PC-9 (cell line): ENCODE data around the gene FOXK1. TPM values are rescaled to one million over a fixed set of nuclear protein-coding genes. Genes with fewer than 3 reads are reported as not detected.
"Not testable (repeated sequence)": the region's sequence is repeated elsewhere in the genome, so short reads cannot be mapped to it uniquely, and the experiment has no call there.

Experiments used
- BruUV-seq: library from RNA; stranded (reverse); fragments of 400-500 nt; replicated peaks from 2 replicates; lab custom pipeline; 2021; lab: Mats Ljungman, UMichigan
- CTCF ChIA-PET: fragments of 300-600 bp; sonication (Branson Sonifier 250); formaldehyde crosslinking; loops from one replicate; lab custom pipeline; 2022; ENCODE audit warnings: antibody characterized with exemption; lab: Charles Lee
- POLR2A ChIA-PET: fragments of 300-600 bp; sonication (Branson Sonifier 250); formaldehyde crosslinking; loops from one replicate; lab custom pipeline; 2022; ENCODE audit warnings: antibody characterized with exemption; ENCODE audit not compliant: unreplicated experiment; lab: Charles Lee
- DNase-seq, 2 experiments: peaks; one replicate each; pipeline versions ENCODE4 v3.0.0 to v3.0.0-alpha.2; 2015 to 2022; ENCODE audit warnings: mixed read lengths in 1 of 2
- H2AFZ ChIP-seq: fragments of 200-600 bp; sonication (generic); 2 replicates; pipeline ENCODE4 v1.8.1; 2017; ENCODE audit warnings: antibody characterized with exemption
- H3F3A ChIP-seq: fragments of 200-600 bp; sonication (generic); 2 replicates; pipeline ENCODE4 v1.8.1; 2017; ENCODE audit warnings: antibody characterized with exemption, mild to moderate bottlenecking, low read depth; ENCODE audit not compliant: insufficient read depth
- H3K27ac ChIP-seq: fragments of 200-600 bp; sonication (generic); 2 replicates; pipeline ENCODE4 v1.6.1; 2016; ENCODE audit warnings: mixed run types
- H3K27me3 ChIP-seq: fragments of 200-600 bp; sonication (generic); 2 replicates; pipeline ENCODE4 v1.6.1; 2016; ENCODE audit warnings: low read depth, mixed run types; ENCODE audit not compliant: insufficient read depth
- H3K36me3 ChIP-seq: fragments of 200-600 bp; sonication (generic); 2 replicates; pipeline ENCODE4 v1.6.1; 2016; ENCODE audit warnings: low read depth, mixed run types
- H3K4me1 ChIP-seq: fragments of 200-600 bp; sonication (generic); replicated peaks from 2 replicates; pipeline ENCODE4 v1.6.1; 2016; ENCODE audit warnings: mixed run types; ENCODE audit not compliant: insufficient read depth
- H3K4me2 ChIP-seq: fragments of 200-600 bp; sonication (generic); 2 replicates; pipeline ENCODE4 v1.6.1; 2017; ENCODE audit warnings: mixed run types
- H3K4me3 ChIP-seq: fragments of 200-600 bp; sonication (generic); 2 replicates; pipeline ENCODE4 v1.6.1; 2016; ENCODE audit warnings: mixed run types
- H3K79me2 ChIP-seq: fragments of 200-600 bp; sonication (generic); 2 replicates; pipeline ENCODE4 v1.6.1; 2017; ENCODE audit warnings: low read depth, mixed run types
- H3K9me2 ChIP-seq: fragments of 200-600 bp; sonication (generic); 2 replicates; pipeline ENCODE4 v1.8.1; 2017; ENCODE audit warnings: mild to moderate bottlenecking; ENCODE audit not compliant: insufficient read depth
- H3K9me3 ChIP-seq: fragments of 200-600 bp; sonication (generic); 2 replicates; pipeline ENCODE4 v1.8.1; 2016; ENCODE audit warnings: low read depth; ENCODE audit not compliant: insufficient read depth
- H4K20me1 ChIP-seq: fragments of 200-600 bp; sonication (generic); 2 replicates; pipeline ENCODE4 v1.8.1; 2017; ENCODE audit not compliant: insufficient read depth
- CTCF ChIP-seq: fragments of 200-600 bp; sonication (generic); conservative IDR thresholded peaks from 2 replicates; pipeline ENCODE4 v1.6.1; 2017; ENCODE audit warnings: mixed run types, antibody characterized with exemption, mild to moderate bottlenecking, moderate library complexity
- EZH2 ChIP-seq: fragments of 200-600 bp; sonication (generic); IDR thresholded peaks from 2 replicates; pipeline ENCODE4 v1.8.0; 2017; ENCODE audit warnings: antibody characterized with exemption, low read depth
- intact Hi-C: fragments of 100-400 bp; cut with micrococcal nuclease; formaldehyde crosslinking; loops from one replicate; pipeline ENCODE4 v1.10.0; 2022; ENCODE audit not compliant: unreplicated experiment
- total RNA-seq: library from RNA; stranded (reverse); gene quantifications from 2 replicates; pipeline ENCODE4 v1.2.3, GENCODE V29; 2021

FOXK1 gene
- total RNA-seq, 1 experiment from 2014 or later: 68.1 TPM

- no peak for DNase-seq
- peaks cover 9% of the 10 kb centered on the region for H3K27me3 ChIP-seq
- peaks cover 1% of the 10 kb centered on the region; the same call in 1 of the 2 replicates for H3K4me1 ChIP-seq
- H3K4me3 ChIP-seq: no peak overlapping the region
- CTCF ChIA-PET: interaction anchor here (0.7 kb wide), 1 partner anchor 138 kb away, joined by 3 read pairs; no protein-coding TSS in a partner anchor
- H3K9me3 ChIP-seq: no peaks in the 10 kb centered on the region
- no peaks in the 10 kb centered on the region for H3K9me2 ChIP-seq
- H3K79me2 ChIP-seq: no peaks in the 10 kb centered on the region
- peaks cover 11% of the 10 kb centered on the region; the same call in 1 of the 2 replicates for H3F3A ChIP-seq
- H2AFZ ChIP-seq: no peak overlapping the region
- H3K36me3 ChIP-seq: no peaks in the 10 kb centered on the region
- POLR2A ChIA-PET: no interaction called here
- intact Hi-C loops: no loop called here
- no peak overlapping the region for H3K4me2 ChIP-seq
- no peak overlapping the region for H3K27ac ChIP-seq
- TF ChIP-seq EZH2: no peak
- TF ChIP-seq CTCF: no peak
- H4K20me1 ChIP-seq: no peaks in the 10 kb centered on the region
- no TSS peak for BruUV-seq
These were observed 118.4 kb downstream of the FOXK1 start for GRCh38 chr7:4800487-4800886.

- TF ChIP-seq EZH2: no peak
- TF ChIP-seq CTCF: no peak
- Histone ChIP-seq H4K20me1 (no peaks in the 10 kb centered on the region), H3K9me2 (no peaks in the 10 kb centered on the region), H3K4me1 (peaks cover 7% of the 10 kb centered on the region), H3K27ac (no peak overlapping the region), H3K4me3 (no peak overlapping the region), H3K27me3 (peaks cover 16% of the 10 kb centered on the region), H3K4me2 (no peak overlapping the region), H3F3A (peaks cover 12% of the 10 kb centered on the region; the same call in 1 of the 2 replicates), H3K9me3 (no peaks in the 10 kb centered on the region), H3K79me2 (no peaks in the 10 kb centered on the region), H2AFZ (no peak overlapping the region), H3K36me3 (no peaks in the 10 kb centered on the region)
- BruUV-seq: no TSS peak
- no peak for DNase-seq
- POLR2A ChIA-PET: no interaction called here
- intact Hi-C loops: no loop called here
- CTCF ChIA-PET: no interaction called here
These were observed 119.1 kb downstream of the FOXK1 start for GRCh38 chr7:4800926-4801838.

- H3K36me3 ChIP-seq: no peaks in the 10 kb centered on the region
- ChIA-PET POLR2A (no interaction called here), CTCF (no interaction called here)
- BruUV-seq: no TSS peak
- H3K4me2 ChIP-seq: no peak overlapping the region
- no peak for DNase-seq
- no peaks in the 10 kb centered on the region for H4K20me1 ChIP-seq
- peaks cover 7% of the 10 kb centered on the region for H3K4me1 ChIP-seq
- no peak overlapping the region for H3K4me3 ChIP-seq
- TF ChIP-seq EZH2 (no peak), CTCF (no peak)
- H3K9me2 ChIP-seq: no peaks in the 10 kb centered on the region
- no peak overlapping the region for H2AFZ ChIP-seq
- H3F3A ChIP-seq: peaks cover 13% of the 10 kb centered on the region; the same call in 1 of the 2 replicates
- no peak overlapping the region for H3K27ac ChIP-seq
- H3K27me3 ChIP-seq: peaks cover 23% of the 10 kb centered on the region
- intact Hi-C loops: no loop called here
- no peaks in the 10 kb centered on the region for H3K79me2 ChIP-seq
- no peaks in the 10 kb centered on the region for H3K9me3 ChIP-seq
These were observed 119.7 kb downstream of the FOXK1 start for GRCh38 chr7:4801839-4802231.

- H3K36me3 ChIP-seq, H3K79me2 ChIP-seq, H3K4me1 ChIP-seq, intact Hi-C loops, BruUV-seq, H3K27ac ChIP-seq, H3K9me3 ChIP-seq, POLR2A ChIA-PET, CTCF ChIA-PET, H4K20me1 ChIP-seq, H3K4me3 ChIP-seq, H3K9me2 ChIP-seq, H2AFZ ChIP-seq, DNase-seq, H3K4me2 ChIP-seq: not testable (repeated sequence)
- Histone ChIP-seq H3K27me3 (peaks cover 29% of the 10 kb centered on the region), H3F3A (peaks cover 13% of the 10 kb centered on the region; the same call in 1 of the 2 replicates)
These were observed 120.5 kb downstream of the FOXK1 start for GRCh38 chr7:4802577-4802976.
